DND-41 (cell line): ENCODE results near the gene GON4L.
"Not testable (repeated sequence)": the region's sequence is repeated elsewhere in the genome, so short reads cannot be mapped to it uniquely, and the experiment has no call there.

ENCODE experiments used
- ATAC-seq: fragments of 200-7000 bp; cut with Tn5 transposase; 3 replicates; pipeline ENCODE4 v1.9.1; 2021; ENCODE audit warnings: low read depth; ENCODE audit not compliant: insufficient read depth
- DNase-seq: peaks from one replicate; pipeline ENCODE4 v3.0.0-alpha.2; 2020
- H2AFZ ChIP-seq: 2 replicates; pipeline ENCODE4 v1.6.0; 2012; ENCODE audit warnings: low read depth, low read length
- H3K27ac ChIP-seq: 2 replicates; pipeline ENCODE4 v1.5.1; 2012; ENCODE audit warnings: low read length, inconsistent platforms
- H3K27me3 ChIP-seq: fragments of 200-600 bp; sonication (generic); 2 replicates; pipeline ENCODE4 v1.6.0; 2012; ENCODE audit warnings: low read length, mild to moderate bottlenecking, inconsistent platforms; ENCODE audit not compliant: insufficient read depth, poor library complexity
- H3K36me3 ChIP-seq: 2 replicates; pipeline ENCODE4 v1.5.1; 2012; ENCODE audit warnings: low read length, inconsistent platforms; ENCODE audit not compliant: insufficient read depth
- H3K4me1 ChIP-seq: 2 replicates; pipeline ENCODE4 v1.5.1; 2012; ENCODE audit warnings: mild to moderate bottlenecking, low read length; ENCODE audit not compliant: insufficient read depth
- H3K4me2 ChIP-seq: 2 replicates; pipeline ENCODE4 v1.6.0; 2012; ENCODE audit warnings: mild to moderate bottlenecking, moderate library complexity, low read length, inconsistent platforms; ENCODE audit not compliant: insufficient read depth
- H3K4me3 ChIP-seq, 2 experiments: fragments of 200-600 bp in 1 of 2; shearing (Covaris generic) in 1 of 2; 2 replicates each; pipeline ENCODE4 v1.5.1; 2012 to 2016; ENCODE audit warnings: inconsistent platforms in 2 of 2, low read length in 2 of 2, mild to moderate bottlenecking in 2 of 2, low read depth in 1 of 2, moderate library complexity in 1 of 2
- H3K79me2 ChIP-seq: 2 replicates; pipeline ENCODE4 v1.6.0; 2012; ENCODE audit warnings: low read length, inconsistent platforms; ENCODE audit not compliant: insufficient read depth
- H3K9ac ChIP-seq: 2 replicates; pipeline ENCODE4 v1.6.0; 2012; ENCODE audit warnings: low read depth, mild to moderate bottlenecking, inconsistent platforms, low read length, moderate library complexity
- H3K9me3 ChIP-seq: 2 replicates; pipeline ENCODE4 v1.5.1; 2012; ENCODE audit warnings: low read length, moderate library complexity, mild to moderate bottlenecking, inconsistent platforms; ENCODE audit not compliant: insufficient read depth, severe bottlenecking
- H4K20me1 ChIP-seq: 2 replicates; pipeline ENCODE4 v1.6.0; 2012; ENCODE audit warnings: low read length; ENCODE audit not compliant: insufficient read depth
- CTCF ChIP-seq: IDR thresholded peaks from 2 replicates; pipeline ENCODE4 v1.5.1; 2012; ENCODE audit warnings: borderline replicate concordance, low read length, moderate library complexity, mild to moderate bottlenecking; ENCODE audit not compliant: poor library complexity, severe bottlenecking; ENCODE audit errors: extremely low read depth
- EZH2 ChIP-seq: IDR thresholded peaks from 3 replicates; pipeline ENCODE4 v1.6.1; 2012; ENCODE audit warnings: borderline replicate concordance, low read depth, mild to moderate bottlenecking, moderate library complexity, low read length, inconsistent platforms; ENCODE audit not compliant: severe bottlenecking

GON4L gene

DNA sequence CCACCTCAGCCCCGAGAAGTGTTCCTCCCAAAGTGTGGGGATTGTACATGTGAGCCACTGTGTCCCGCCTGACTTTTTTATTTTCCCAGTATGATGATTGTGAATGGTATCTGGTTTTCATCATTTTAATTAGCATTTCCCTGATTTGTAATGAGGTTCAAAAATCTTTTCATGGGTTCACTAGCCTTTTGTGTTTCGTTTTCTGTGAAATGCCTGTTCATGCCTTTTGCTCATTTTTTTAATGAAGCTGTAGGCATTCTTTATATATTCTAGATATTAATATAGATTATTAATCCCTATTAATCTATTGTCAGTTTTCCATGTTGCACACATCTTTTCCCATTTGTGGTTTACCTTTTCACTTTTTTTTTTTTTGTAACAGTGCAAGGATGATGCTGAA, 147.6 kb downstream of the GON4L start:
- Histone ChIP-seq H3K4me1 (no peaks in the 10 kb centered on the region), H3K4me3 (no peak overlapping the region), H2AFZ (no peak overlapping the region), H3K27me3 (no peaks in the 10 kb centered on the region), H4K20me1 (peaks cover 19% of the 10 kb centered on the region), H3K9me3 (no peaks in the 10 kb centered on the region), H3K9ac (no peak overlapping the region), H3K79me2 (peaks cover 68% of the 10 kb centered on the region), H3K4me2 (no peak overlapping the region), H3K36me3 (peaks cover 40% of the 10 kb centered on the region), H3K27ac (no peak overlapping the region)
- DNase-seq = no peak
- no peak for TF ChIP-seq EZH2
- no peak for TF ChIP-seq CTCF
- ATAC-seq = no peak

GRCh38 chr1:155706139-155706538, 150.9 kb downstream of the GON4L start:
- Histone ChIP-seq H3K9me3 (no peaks in the 10 kb centered on the region), H3K36me3 (peaks cover 16% of the 10 kb centered on the region), H3K4me2 (no peak overlapping the region), H3K27me3 (no peaks in the 10 kb centered on the region), H3K4me3 (no peak overlapping the region), H4K20me1 (peaks cover 26% of the 10 kb centered on the region), H3K4me1 (no peaks in the 10 kb centered on the region), H3K79me2 (peaks cover 80% of the 10 kb centered on the region), H3K9ac (no peak overlapping the region), H2AFZ (no peak overlapping the region), H3K27ac (no peak overlapping the region)
- no peak for DNase-seq
- ATAC-seq = no peak
- TF ChIP-seq CTCF = no peak
- TF ChIP-seq EZH2 = no peak

GRCh38 chr1:155704414-155704813, 152.6 kb downstream of the GON4L start:
- not testable (repeated sequence) for ATAC-seq, H3K9me3 ChIP-seq, H3K27ac ChIP-seq, H3K4me1 ChIP-seq, H3K9ac ChIP-seq, H3K4me2 ChIP-seq, H3K4me3 ChIP-seq, H3K27me3 ChIP-seq, H3K36me3 ChIP-seq, DNase-seq, H2AFZ ChIP-seq
- Histone ChIP-seq H4K20me1 (peaks cover 26% of the 10 kb centered on the region), H3K79me2 (peaks cover 82% of the 10 kb centered on the region)

DNA sequence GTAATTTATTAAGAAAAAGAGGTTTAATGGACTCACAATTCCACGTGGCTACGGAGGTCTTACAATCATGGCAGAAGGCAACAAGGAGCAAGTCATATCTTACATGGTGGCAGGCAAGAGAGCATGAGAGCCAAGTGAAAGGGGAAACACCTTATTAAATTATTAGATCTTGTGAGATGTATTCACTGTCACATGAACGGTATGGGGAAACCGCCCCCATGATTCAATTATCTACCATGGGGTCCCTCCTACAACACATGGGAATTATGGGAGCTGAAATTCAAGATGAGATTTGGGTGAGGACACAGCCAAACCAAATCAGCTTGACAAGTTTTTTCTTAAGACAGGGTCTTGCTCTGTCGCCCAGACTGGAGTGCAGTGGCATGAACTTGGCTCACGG, 153.8 kb downstream of the GON4L start:
- H4K20me1 ChIP-seq = peaks cover 26% of the 10 kb centered on the region

GRCh38 chr1:155701675-155702074, 155.3 kb downstream of the GON4L start:
- H3K9ac ChIP-seq, H3K36me3 ChIP-seq, H3K27ac ChIP-seq, DNase-seq, H3K4me1 ChIP-seq, H2AFZ ChIP-seq, H3K9me3 ChIP-seq, H3K27me3 ChIP-seq, ATAC-seq, H3K4me2 ChIP-seq, H3K4me3 ChIP-seq: not testable (repeated sequence)
- Histone ChIP-seq H4K20me1 (peaks cover 33% of the 10 kb centered on the region), H3K79me2 (peaks cover 82% of the 10 kb centered on the region)

More for the DNA sequence above, 153.8 kb downstream of the GON4L start:
- H3K4me2 ChIP-seq = no peak overlapping the region
- H3K4me3 ChIP-seq = no peak overlapping the region
- no peaks in the 10 kb centered on the region for H3K27me3 ChIP-seq
- no peaks in the 10 kb centered on the region for H3K4me1 ChIP-seq
- H3K27ac ChIP-seq = no peak overlapping the region
- H3K36me3 ChIP-seq = no peaks in the 10 kb centered on the region
- TF ChIP-seq EZH2 (no peak), CTCF (no peak)
- no peak overlapping the region for H2AFZ ChIP-seq
- peaks cover 82% of the 10 kb centered on the region for H3K79me2 ChIP-seq
- no peak for DNase-seq
- no peak overlapping the region for H3K9ac ChIP-seq
- no peaks in the 10 kb centered on the region for H3K9me3 ChIP-seq
- no peak for ATAC-seq
